Left hindlimb (tissue), 1 donor: Measurements from ENCODE around the gene LMCD1.

Experiments
- DNase-seq: peaks from one replicate; pipeline ENCODE4 v3.0.0-alpha.2; 2018

The LMCD1 gene

DNA sequence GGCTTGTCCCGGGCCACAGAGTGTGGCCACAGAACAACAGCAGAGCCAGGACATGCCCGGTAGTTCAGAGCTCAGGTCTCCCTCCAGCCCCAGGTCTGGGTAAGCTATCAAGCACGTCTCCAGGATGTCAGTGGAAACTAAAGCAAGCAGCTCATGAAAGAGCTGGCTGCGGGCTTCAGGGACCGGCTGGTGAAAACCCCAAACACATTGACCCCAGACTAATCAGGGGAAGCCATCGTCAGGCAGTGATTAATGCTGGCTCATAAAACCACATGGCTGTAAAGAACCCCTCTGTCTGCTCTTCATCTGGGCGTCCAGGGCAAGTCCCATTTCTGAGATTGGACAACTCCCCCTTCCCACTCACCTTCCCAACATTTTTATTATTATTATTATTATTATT is 37.8 kb downstream of the LMCD1 start:
- DNase-seq, result no peak

DNA sequence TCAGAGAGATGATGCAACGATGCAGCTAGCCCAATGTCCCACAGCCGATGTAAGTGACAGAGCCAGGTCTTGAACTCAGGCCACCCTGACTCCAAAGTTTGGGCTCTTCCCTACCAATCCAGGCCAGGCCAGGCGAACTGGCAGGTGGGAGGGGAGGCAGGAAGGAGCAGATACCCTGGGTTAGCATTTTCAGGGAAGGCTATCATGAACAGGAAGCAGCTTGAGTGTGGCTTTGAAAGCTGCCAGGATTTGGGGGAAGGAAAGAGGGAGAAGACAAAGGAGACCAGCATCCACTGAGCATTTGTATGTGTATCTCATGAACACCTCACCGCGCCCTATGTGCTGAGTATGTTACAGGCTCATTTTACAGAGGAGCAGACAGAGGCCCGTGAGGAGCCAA is 38.8 kb downstream of the LMCD1 start:
- no peak for DNase-seq

DNA sequence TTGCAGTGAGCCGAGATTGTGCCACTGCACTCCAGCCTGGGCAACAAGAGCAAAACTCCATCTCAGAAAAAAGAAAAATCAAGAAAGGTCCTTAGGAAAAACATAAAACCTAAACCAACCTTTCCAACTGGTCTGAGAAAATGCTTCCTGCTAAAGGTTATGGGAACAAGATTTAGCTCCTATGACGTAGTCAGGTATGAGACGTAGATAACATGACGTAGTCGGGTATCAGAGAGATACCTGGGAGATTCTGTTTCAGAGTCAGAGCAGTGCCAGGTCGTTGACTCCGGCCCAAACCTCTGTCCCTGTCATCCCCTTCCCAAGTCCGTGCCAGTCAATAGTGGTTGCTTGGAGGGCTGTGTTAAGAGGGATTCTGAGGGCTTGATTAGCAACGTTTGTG is 39.9 kb downstream of the LMCD1 start:
- DNase-seq, result no peak

DNA sequence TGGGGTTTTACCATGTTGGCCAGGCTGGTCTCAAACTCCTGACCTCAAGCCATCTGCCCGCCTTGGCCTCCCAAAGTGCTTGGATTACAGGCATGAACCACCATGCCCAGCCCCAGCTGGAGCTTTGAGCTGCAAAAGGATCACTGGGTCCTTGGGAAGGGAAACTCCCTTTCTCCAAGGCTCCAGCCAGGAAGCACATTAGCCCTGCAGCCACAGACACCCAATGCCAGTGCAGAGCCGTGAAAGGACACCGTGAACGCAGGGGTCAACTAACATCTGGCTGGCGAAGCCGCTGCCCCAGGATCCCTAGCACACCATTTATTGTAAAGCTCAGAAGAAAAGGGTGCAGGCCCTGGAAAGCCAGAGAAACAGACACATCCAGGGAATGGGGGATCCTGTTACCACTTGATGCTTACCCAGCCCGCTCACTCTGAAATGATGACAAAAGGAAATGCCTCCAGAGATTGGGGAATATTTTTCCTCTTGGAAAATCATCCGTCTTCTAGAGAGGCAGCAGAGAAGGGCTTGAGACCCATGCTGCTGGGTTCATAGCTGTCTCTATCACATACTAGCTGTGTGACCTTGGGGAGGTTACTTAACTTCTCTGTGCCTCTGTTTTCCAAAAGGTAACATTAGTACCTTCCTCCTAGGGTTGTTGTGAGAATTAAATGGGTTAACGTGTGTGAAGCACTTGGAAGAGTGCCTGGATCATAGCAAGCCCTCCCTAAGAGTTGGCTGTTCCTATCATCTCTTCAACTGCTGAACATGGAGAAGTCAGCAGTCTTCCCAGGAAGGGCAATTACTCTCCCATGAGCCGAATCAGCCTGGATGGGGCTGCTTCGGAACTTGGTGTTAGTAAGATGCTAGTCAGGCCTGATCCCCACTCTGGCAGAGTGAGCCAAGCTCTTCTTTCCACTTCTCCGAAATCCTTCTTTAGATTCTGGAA is 40.8 kb downstream of the LMCD1 start:
- no peak for DNase-seq

DNA sequence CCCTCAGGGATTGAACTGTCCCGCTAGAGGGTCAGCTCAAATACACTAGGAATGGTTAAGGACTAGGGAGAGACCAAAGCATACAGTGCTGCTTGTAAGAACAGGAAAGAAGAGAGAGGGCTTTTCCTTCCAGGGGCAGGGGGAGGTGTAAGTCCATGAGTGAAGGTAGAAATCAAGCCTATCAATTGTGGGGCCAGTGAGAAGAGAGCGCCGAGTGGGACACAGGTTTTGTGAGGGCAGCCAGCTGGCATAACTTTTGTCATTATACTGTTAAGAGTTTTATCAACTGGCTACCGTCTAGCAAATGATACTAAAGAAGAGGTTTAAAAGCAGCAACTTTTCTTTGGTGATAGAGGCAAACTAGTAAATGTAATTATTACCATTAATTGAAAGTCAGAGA is 45.0 kb downstream of the LMCD1 start:
- DNase-seq, result no peak

DNA sequence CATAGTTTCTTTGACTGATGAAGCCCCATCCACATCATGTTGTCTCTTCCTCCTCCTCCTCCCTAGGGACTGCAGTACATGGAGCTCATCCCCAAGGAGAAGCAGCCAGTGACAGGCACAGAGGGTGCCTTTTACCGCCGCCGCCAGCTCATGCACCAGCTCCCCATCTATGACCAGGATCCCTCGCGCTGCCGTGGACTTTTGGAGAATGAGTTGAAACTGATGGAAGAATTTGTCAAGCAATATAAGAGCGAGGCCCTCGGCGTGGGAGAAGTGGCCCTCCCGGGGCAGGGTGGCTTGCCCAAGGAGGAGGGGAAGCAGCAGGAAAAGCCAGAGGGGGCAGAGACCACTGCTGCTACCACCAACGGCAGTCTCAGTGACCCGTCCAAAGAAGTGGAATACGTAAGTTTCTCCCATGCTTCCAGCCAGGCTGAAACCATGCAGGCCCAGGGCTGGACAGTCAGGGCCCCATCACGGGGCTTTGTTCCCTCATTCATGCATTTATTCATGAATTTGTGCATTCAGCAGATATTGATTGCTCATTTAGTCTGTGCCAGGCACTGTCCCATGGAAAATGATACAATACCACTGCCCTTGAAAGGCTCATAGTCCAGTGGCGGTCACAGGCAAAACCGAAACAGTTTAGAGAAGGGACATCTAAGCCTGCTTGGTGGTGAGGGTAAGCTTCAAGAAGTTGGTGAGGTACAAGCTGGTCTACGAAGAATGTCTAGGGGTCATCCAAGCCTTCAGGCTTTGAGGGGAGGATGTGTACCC is 47.1 kb downstream of the LMCD1 start:
- DNase-seq, result no peak

DNA sequence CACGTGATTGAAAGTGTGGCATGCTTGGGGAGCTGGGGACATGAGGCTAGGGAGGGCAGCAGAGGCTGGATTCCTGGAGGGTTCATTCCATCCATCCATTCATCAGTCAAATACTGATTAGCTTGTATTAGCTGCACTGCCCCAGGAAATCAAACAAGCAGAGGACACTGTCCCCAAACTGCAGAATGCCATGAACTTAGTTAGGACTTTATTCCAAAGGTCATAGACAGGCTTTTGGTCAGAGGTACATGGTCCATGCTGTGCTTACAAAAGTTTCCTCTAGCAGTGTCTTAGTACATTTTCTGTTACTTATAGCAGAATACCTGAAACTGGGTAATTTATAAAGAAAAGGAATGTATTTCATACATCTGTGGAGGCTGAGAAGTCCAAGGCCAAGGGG is 47.7 kb downstream of the LMCD1 start:
- DNase-seq, result no peak

DNA sequence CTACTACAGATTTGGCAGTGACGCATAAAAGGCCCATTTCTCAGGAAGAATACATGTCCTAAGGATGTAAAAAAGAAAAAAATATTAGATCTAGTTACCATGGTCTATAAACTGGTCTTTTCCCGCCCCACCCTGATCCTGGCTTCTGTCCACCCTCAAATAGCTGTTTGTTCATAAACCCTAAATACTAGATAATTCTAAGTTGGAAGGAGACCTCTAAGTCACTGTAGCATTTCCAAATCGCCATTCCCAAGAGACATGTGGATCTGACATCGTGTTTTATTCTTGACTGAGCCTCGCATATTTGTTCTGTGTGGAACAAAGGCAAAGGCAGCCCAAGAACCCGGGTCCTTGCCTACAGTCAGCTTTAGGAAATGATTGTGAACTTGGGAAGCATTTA is 49.0 kb downstream of the LMCD1 start:
- DNase-seq, result peak; percentile 59

DNA sequence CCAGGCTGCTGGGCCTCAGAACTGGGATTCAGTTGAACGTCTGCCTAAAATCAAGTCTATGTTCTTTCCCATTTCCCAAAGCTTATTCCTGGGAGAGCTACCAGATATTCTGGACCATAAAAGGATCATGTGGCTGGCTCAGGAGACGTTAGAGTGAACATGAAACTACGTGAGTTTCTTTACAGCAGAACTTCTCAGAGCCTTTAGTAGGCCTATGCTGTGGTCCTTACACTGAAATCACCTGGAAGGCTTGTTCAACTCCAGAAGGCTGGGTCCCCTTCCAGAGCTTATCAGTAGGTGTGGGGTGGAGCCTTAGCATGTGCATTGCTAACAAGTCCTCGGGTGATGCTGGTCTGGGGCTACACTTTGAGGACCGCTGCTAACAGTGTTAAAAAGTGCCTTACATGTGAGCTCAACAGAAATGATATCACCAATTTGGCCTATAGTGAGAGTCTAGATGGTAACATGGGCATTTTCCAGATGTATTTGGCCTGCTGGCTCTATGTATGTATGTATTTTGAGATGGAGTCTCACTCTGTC is 50.7 kb downstream of the LMCD1 start:
- DNase-seq, result no peak

DNA sequence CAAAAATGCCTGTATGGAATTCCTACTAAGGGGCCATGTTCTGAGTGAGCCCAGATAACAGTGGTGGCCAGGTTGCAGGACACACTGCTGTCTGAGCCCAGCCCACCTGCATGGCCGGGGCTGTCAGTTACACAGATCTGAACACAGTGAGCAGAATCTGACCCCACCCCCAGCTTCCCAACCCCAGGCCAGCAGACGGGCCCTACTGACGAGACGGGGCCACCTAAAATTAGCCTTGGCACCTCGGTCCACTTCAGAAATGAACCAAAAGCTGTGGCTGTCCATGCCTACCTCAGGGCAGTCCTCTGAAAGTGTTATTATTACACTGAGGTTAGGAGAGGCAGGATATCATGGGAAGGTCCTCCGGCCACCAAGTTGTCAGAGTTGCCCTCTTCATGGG is 51.8 kb downstream of the LMCD1 start:
- no peak for DNase-seq

DNA sequence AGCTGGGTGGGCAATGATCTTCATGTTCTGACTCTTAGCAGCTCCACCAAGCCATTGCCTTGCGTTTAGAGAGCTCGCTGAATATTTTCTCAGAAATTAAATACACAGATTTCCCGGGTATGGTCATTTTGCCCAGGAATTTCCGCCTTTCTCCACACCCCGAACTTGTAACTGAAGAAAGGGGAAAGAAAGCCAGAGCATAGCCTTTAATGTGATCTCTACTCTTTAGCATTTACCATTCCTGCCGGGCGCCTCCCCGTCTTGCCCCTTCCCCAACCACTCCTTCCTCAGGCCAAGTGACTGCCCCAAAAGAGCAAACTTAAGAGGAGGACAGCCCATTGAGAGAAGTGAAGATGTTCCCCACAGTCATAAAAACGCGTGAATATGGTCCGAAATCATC is 53.1 kb downstream of the LMCD1 start:
- no peak for DNase-seq

DNA sequence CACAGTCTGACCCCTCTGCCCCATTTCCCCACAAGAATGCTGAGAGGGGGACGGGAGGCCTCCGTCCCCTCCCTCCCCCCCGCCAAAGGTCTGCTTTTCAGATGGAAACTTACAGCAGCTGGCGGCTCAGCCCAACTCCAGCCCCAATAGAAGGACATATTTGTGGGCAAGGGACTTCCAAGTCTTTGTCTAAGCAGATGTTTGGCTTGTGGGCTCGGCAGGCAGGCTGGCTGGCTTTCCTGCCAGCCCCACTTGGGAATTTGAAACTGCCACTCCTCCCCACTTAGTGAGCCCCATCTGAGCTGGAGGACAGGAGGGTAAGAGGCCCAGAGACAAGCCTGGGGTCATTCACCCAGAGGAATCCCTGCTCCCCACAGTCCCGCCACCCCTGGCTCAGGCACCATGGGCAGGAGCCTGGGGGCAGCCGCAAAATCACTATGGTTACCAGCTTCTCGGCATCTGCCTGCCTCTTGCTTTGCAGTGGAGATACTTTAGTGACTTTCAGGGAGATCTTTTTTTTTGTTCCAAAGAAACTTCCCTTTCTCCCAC is 53.6 kb downstream of the LMCD1 start:
- peak; percentile 91 for DNase-seq

DNA sequence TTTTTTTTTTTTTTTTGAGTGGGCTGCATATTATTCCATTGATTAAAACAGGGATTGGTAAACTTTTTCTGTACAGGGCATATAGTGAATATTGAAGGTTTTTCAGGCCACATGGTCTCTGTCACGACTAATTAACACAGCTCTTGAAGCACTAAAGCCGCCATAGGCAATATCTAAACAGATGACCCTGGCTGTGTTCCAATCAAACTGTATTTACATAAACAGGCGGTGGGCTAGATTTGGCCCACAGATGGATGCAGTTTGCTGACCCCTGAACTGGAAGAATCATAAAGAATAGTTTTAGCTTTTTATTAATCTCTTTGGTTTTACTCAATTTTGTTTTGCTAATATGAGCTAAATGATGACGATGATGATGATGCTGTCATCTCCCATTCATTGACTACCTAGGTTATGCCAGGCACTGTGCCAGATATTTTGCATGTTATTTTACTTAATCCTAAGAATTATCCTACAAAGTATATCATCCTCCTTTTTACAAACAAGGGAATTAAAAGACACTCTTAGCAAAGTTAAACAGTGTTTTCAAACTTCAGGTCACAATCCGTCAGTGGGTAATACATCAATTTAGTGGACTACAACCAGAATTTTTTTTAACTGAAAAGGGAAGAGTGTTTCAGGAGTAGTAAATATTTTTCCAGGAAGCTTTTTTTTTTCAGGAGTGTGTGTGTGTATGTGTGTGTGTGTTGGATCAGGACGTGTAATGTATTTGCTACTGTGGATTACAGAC is 54.3 kb downstream of the LMCD1 start:
- no peak for DNase-seq

DNA sequence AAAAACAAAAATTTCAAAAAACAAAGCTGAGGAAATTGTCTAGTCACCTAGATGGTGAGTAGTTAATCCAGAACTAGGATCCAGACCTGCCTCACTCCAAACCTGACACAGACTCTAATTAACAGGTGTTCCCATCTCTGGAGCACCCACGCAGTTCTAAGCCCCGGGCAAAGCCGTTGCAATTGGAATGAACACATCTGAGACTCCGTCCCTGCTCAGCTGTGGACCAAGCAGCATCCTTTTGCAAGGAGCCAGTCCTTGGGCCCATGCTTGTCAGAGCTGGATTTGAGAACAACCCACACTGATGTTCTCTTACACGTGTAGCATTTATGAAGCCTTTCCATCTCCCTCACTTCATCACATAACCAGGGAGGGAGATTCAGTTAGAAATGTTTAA is 54.8 kb downstream of the LMCD1 start:
- DNase-seq, result no peak

DNA sequence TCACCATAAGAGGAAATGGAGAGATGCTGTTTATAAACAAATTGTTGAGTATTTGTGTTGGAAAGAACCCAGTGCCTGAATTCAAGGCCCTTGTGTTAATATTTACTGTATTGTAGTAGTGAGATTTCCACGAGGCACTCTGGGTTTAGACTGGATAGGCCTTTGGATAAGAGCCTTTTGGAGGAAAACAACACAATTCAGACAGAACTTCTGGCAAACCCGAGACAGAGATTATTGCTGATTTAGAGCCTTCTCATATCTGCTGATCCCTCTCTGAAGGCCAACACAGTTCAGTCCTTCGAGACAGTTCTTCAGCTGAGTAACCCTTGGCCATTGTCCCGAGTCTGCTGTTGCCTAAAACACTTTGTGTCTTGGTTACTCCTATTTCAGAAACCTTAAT is 55.7 kb downstream of the LMCD1 start:
- no peak for DNase-seq

DNA sequence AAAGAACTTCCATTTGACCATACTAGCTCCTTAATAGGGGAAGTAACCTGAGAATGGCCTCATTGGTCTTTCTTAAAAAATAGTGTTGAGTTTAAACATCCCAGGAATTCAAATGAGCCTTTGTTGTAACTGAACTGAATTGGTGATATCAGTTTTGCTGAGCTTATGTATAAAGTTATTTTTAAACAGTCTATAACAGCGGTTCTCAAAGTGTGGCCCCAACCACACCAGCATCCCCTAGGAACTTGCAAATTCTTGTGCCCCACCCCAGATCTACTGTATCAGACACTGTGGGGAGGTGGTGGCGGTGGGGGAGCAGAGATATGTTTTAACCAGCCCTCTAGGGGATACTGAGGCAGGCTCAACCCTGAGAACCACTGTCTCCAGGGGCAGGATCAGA is 57.0 kb downstream of the LMCD1 start:
- no peak for DNase-seq

DNA sequence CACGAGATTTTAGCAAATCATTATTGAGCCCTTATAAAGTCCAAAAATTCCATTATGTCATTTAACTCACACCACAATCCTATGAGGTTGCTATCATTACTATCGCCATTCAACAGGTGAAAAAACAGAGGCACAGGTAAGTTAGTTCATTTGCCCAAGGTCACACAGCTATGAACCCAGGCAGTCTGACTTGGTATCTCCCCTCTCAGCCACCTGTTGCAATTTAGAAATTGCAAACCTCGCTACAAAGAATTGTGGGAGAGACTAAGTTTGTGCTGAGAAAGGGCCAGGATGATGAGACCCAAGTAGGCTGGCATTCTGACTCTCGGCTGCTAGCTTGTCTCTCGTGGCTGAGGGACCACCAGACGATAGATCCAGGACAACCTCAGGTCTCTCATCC is 57.7 kb downstream of the LMCD1 start:
- no peak for DNase-seq

DNA sequence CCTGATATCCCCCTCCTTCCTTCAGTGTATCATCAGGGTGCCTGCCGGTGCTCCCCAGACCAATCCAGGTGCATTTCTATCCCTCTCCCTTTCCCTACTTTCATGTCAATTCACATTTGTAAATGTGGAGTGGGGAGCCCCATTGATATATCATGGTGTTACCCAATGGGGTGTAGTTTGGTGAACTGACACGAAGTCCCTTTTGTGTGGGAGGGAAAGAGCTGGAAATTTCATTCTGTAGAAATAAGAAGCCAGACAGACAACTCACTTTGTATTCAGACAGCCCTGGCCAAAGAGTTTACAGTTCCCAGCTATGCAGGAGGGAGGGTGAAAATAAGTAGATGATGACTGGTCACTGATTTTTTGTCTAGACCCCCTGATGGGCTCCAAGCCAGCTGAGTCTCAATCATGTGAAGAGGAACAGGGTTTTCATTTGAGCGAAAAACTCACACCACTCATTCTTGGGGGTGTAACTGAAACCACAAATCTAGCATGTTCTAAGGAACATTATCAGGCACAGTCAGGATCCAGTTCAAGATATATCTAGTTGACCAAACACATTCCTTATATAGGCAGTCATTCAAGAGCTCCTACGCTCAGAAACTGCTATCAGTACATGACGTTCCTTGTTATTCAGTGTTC is 58.9 kb downstream of the LMCD1 start:
- DNase-seq, result no peak

DNA sequence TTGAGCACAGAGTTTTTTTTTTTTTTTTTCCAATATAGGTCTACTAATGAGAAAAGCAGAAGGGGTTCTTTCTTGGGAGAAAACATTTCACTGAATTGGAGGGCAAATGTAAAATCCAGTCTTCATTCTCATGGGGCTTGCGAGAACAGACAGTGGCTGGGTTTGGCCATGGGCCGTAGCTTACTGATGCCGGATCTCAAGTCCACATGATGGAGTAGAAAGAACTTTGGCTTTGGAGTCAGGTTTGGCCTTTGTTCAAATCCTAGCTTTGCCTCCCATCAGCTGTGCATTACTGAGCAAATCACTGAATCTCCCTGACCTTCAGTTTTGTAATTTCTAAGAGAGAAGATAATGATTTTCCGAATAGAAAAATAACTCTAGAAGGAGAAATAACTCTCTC is 59.7 kb downstream of the LMCD1 start:
- DNase-seq, result peak; percentile 47

DNA sequence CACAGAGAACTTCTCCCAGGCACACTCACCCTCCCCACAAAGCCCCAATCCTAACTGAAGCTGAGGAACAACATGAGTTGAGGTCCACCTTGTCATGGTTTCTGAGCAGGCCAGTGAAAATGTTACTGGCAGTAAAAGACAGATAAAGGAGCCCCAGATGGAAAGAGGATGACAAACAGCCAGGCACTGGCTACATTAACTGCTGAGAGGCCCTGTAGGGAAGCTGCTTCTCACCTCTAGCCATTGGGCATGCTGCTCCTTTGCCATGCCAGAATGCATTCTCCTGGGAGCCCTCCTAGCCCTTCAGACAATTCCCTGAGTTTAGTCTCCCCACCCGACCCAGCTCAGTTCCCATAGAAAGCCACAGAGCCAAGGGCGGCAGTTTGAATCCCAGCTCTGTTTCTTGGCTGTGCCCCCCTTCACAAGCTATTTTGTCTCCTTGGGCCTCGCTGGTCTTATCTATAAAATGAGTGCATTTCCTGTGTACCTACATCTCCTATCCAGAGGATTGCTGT is 60.5 kb downstream of the LMCD1 start:
- no peak for DNase-seq

DNA sequence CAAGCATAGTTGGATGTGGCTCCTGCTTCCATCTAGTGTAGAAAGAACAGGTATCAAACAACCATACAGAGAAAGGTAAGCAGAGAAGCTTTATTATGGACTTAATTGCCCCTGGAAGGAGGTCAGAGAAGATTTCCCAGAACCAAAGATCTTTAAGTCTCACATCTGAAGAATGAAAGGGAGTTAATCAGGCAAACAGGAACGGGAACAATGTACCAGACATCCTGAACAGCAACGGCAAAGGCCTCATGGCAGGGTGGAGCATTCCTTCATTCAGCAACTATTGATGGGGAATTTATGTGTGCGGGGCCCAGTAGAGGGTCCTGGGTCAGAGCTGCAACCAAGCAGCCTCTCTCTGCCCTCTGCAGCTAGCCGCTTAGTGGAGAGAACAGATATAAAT is 61.5 kb downstream of the LMCD1 start:
- no peak for DNase-seq

DNA sequence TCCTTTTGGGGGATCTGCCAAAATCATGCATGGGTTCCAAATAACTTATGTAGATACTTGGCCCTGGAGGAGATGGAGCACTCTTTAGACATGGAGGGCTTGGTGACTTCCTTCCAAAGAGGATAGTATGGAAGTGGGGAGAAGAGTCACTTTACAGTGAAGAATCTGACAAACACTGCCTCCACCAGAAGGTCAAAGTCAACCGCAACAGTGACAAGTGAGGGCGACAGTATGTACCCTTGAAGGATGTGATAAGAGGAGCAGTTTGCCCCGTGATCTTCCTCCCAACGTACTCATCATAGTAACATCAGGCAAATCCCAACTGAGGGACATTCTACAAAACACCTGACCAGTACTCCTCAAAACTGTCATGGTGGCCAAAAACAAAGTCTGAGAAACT is 62.0 kb downstream of the LMCD1 start:
- no peak for DNase-seq
